Activated naive CD4-positive, alpha-beta T cell treated with Interleukin-2 at 50 U/mL for 16 hours (primary cell): Measurements from ENCODE around the gene NEK2.
A peak's percentile ranks its signal among the peaks of the same experiment; 100 is the strongest.
"Not testable (repeated sequence)": the region's sequence is repeated elsewhere in the genome, so short reads cannot be mapped to it uniquely, and the experiment has no call there.

Source experiments
- DNase-seq: peaks from one replicate; pipeline ENCODE4 v3.0.0-alpha.2; 2020

Gene NEK2

GRCh38 chr1:211693911-211694310 is 18.5 kb upstream of the NEK2 start:
- not testable (repeated sequence) for DNase-seq

- no peak for DNase-seq
Measured at GRCh38 chr1:211688421-211688820, 13.0 kb upstream of the NEK2 start.

GRCh38 chr1:211687462-211688215 is 12.2 kb upstream of the NEK2 start:
- no peak for DNase-seq

- no peak for DNase-seq
Measured at GRCh38 chr1:211685823-211686222, 10.4 kb upstream of the NEK2 start.

- no peak for DNase-seq
Measured at GRCh38 chr1:211684791-211685190, 9.4 kb upstream of the NEK2 start.

- no peak for DNase-seq
Measured at GRCh38 chr1:211684331-211684730, 8.9 kb upstream of the NEK2 start.

- no peak for DNase-seq
Measured at GRCh38 chr1:211683396-211684297, 8.2 kb upstream of the NEK2 start.

GRCh38 chr1:211682186-211682585 is 6.8 kb upstream of the NEK2 start:
- not testable (repeated sequence) for DNase-seq

GRCh38 chr1:211680752-211681327 is 5.4 kb upstream of the NEK2 start:
- DNase-seq, result peak; percentile 75

- no peak for DNase-seq
Measured at GRCh38 chr1:211677659-211678058, 2.2 kb upstream of the NEK2 start.

- no peak for DNase-seq
Measured at GRCh38 chr1:211676761-211677160, 1.3 kb upstream of the NEK2 start.

- no peak for DNase-seq
Measured at GRCh38 chr1:211676106-211676583, 724 bp upstream of the NEK2 start.

- no peak for DNase-seq
Measured at GRCh38 chr1:211667065-211667617, 8.3 kb downstream of the NEK2 start.

- DNase-seq, result no peak
Measured at GRCh38 chr1:211660718-211661222, 14.7 kb downstream of the NEK2 start.

- DNase-seq, result no peak
Measured at GRCh38 chr1:211656728-211657127, 18.7 kb downstream of the NEK2 start.

GRCh38 chr1:211654838-211655787 is 20.3 kb downstream of the NEK2 start:
- peak; percentile 84 for DNase-seq

- DNase-seq, result no peak
Measured at GRCh38 chr1:211653959-211654496, 21.4 kb downstream of the NEK2 start.

GRCh38 chr1:211653293-211653692 is 22.1 kb downstream of the NEK2 start:
- no peak for DNase-seq

- no peak for DNase-seq
Measured at GRCh38 chr1:211652371-211652770, 23.1 kb downstream of the NEK2 start.

- no peak for DNase-seq
Measured at GRCh38 chr1:211650904-211651303, 24.5 kb downstream of the NEK2 start.
